ENCODE results near the gene TSPO. TPM values are rescaled to one million over a fixed set of nuclear protein-coding genes. Genes with fewer than 3 reads are reported as not detected.

TSPO gene
- total RNA-seq, 1 donor from 2014 or later, result 294 TPM

- Histone ChIP-seq H3K27me3 (ENCODE audit: low read depth) (peaks cover 17% of the 10 kb centered on the region), H3K4me1 (peaks cover 19% of the 10 kb centered on the region), H3K27ac (peak within 1 kb of the TSS; percentile 54), H3K4me3 (peak within 1 kb of the TSS; percentile 75), H3K36me3 (no peaks in the 10 kb centered on the region), H3K9me3 (no peaks in the 10 kb centered on the region)
- ATAC-seq (peak; percentile 78 to 83), DNase-seq (peak; percentile 69)
- intact Hi-C loops (cut with DNase I), result no loop called here
- TF ChIP-seq CTCF (IDR thresholded peaks at IDR 0.05), result no peak
These were observed 40.9 kb upstream of the TSPO start, which contains the start of gene BIK for GRCh38 chr22:43110444-43110926. Gene BIK, plus strand, starts transcription at chr22:43110750. Its CDS starts 13,273 bp downstream, at chr22:43124023.

- H3K9me3 ChIP-seq, result no peaks in the 10 kb centered on the region
- TF ChIP-seq CTCF (IDR thresholded peaks at IDR 0.05), result no peak
- intact Hi-C loops (cut with DNase I), result no loop called here
- H3K4me1 ChIP-seq, result peaks cover 19% of the 10 kb centered on the region
- H3K27me3 ChIP-seq (ENCODE audit: low read depth), result peaks cover 17% of the 10 kb centered on the region
- ATAC-seq (peak; percentile 82 to 84), DNase-seq (peak; percentile 75)
- H3K36me3 ChIP-seq, result no peaks in the 10 kb centered on the region
- peak overlapping the region; percentile 54 for H3K27ac ChIP-seq
- peak overlapping the region; percentile 75 for H3K4me3 ChIP-seq
These were observed 40.3 kb upstream of the TSPO start for GRCh38 chr22:43110927-43111623.

GRCh38 chr22:43113526-43114251 is 37.7 kb upstream of the TSPO start:
- Histone ChIP-seq H3K27ac (no peak overlapping the region), H3K9me3 (no peaks in the 10 kb centered on the region), H3K36me3 (no peaks in the 10 kb centered on the region), H3K27me3 (ENCODE audit: low read depth) (peaks cover 17% of the 10 kb centered on the region), H3K4me1 (peaks cover 19% of the 10 kb centered on the region), H3K4me3 (no peak overlapping the region)
- intact Hi-C loops (cut with DNase I), result no loop called here
- TF ChIP-seq CTCF (IDR thresholded peaks at IDR 0.05), result no peak
- ATAC-seq, result no peak
- peak; percentile 57 for DNase-seq

- Histone ChIP-seq H3K27me3 (ENCODE audit: low read depth) (peaks cover 17% of the 10 kb centered on the region), H3K9me3 (no peaks in the 10 kb centered on the region), H3K36me3 (no peaks in the 10 kb centered on the region), H3K4me3 (no peak overlapping the region), H3K4me1 (peaks cover 16% of the 10 kb centered on the region), H3K27ac (no peak overlapping the region)
- intact Hi-C loops (cut with DNase I), result no loop called here
- TF ChIP-seq CTCF (IDR thresholded peaks at IDR 0.05), result no peak
- DNase-seq (no peak), ATAC-seq (peak; percentile 42 to 50)
These were observed 36.4 kb upstream of the TSPO start for GRCh38 chr22:43114958-43115357.

- TF ChIP-seq CTCF (IDR thresholded peaks at IDR 0.05), result no peak
- Histone ChIP-seq H3K9me3 (no peaks in the 10 kb centered on the region), H3K27me3 (ENCODE audit: low read depth) (peaks cover 4% of the 10 kb centered on the region), H3K4me3 (no peak overlapping the region), H3K27ac (no peak overlapping the region), H3K36me3 (no peaks in the 10 kb centered on the region), H3K4me1 (no peaks in the 10 kb centered on the region)
- DNase-seq (no peak), ATAC-seq (no peak)
- intact Hi-C loops (cut with DNase I), result no loop called here
These were observed 34.4 kb upstream of the TSPO start for GRCh38 chr22:43116932-43117331.
